ENCODE measurements around the gene ACER3. TPM values are rescaled to one million over a fixed set of nuclear protein-coding genes. Genes with fewer than 3 reads are reported as not detected.

ACER3 gene
- total RNA-seq, 4 donors from 2014 or later: 1.1 to 3.4 (median 2.6) TPM

DNA sequence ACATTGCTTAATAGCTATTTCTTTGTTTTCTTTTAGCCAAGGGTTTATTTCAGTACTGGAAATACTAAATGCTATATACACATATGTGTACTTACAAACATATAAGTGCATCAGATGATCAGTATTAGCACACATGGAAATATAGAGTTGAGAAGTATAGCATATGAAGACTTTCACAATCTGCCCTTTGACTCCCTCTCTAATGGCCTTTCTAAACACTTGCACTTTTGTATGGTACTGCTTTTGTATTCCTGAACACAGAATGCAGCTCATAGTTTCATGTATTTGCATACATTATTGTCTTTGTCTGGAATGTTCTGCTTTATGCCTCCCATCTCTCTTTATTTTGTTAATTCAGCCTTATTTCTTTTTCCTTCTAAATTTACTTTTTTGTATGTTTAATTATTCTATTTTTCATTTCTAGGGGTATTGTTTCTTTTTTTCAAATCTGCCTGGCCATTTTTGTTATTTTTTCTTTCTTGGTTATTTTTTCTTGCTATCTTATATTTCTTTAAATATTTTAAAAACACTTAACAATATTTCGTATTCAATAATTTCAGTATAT, 28.8 kb downstream of the ACER3 start:
- no peak for DNase-seq
- Histone ChIP-seq H3K27ac (no peak overlapping the region), H3K9me3 (no peaks in the 10 kb centered on the region), H3K36me3 (no peaks in the 10 kb centered on the region), H3K4me3 (no peak overlapping the region), H3K27me3 (no peaks in the 10 kb centered on the region), H3K4me1 (peaks cover 0 to 7% of the 10 kb centered on the region in 2 donors)
- no peak for ATAC-seq
- TF ChIP-seq POLR2A (IDR thresholded peaks at IDR 0.05): no peak
- TF ChIP-seq, protein P1, sequence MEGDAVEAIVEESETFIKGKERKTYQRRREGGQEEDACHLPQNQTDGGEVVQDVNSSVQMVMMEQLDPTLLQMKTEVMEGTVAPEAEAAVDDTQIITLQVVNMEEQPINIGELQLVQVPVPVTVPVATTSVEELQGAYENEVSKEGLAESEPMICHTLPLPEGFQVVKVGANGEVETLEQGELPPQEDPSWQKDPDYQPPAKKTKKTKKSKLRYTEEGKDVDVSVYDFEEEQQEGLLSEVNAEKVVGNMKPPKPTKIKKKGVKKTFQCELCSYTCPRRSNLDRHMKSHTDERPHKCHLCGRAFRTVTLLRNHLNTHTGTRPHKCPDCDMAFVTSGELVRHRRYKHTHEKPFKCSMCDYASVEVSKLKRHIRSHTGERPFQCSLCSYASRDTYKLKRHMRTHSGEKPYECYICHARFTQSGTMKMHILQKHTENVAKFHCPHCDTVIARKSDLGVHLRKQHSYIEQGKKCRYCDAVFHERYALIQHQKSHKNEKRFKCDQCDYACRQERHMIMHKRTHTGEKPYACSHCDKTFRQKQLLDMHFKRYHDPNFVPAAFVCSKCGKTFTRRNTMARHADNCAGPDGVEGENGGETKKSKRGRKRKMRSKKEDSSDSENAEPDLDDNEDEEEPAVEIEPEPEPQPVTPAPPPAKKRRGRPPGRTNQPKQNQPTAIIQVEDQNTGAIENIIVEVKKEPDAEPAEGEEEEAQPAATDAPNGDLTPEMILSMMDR (IDR thresholded peaks at IDR 0.05 in 4 of 5, conservative IDR thresholded peaks at IDR 0.05 in 1 of 5): no peak
- in situ Hi-C loops (cut with MboI; ENCODE audit: low sequenced_read_pairs in 4 of 4) (no loop called here), intact Hi-C loops (cut with DNase I; ENCODE audit: low total_unique reads) (no loop called here)

DNA sequence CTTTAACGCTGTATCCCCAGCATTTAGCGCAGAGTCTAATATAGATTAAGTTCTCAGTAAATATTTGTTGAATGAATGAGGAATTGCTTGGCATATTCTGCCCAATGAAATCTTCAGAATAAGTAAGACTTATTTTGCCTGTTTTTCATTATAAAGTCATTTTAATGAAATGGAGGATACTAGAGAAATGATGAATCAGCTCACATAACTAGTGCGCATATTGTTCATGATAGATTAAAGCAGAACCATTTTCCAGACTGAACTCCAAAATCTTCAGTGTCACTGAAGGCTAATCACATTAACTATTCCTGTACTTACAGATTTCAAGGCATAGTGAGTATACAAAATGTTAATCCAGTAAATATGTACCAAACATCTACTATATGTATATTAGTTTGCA, 29.6 kb downstream of the ACER3 start:
- Histone ChIP-seq H3K27ac (no peak overlapping the region), H3K27me3 (no peaks in the 10 kb centered on the region), H3K36me3 (no peaks in the 10 kb centered on the region), H3K9me3 (no peaks in the 10 kb centered on the region), H3K4me3 (no peak overlapping the region), H3K4me1 (no peaks in the 10 kb centered on the region)
- in situ Hi-C loops (cut with MboI; ENCODE audit: low sequenced_read_pairs in 4 of 4): no loop called here
- TF ChIP-seq, protein P1 (IDR thresholded peaks at IDR 0.05 in 4 of 5, conservative IDR thresholded peaks at IDR 0.05 in 1 of 5): no peak
- no peak for TF ChIP-seq POLR2A (IDR thresholded peaks at IDR 0.05)
- no peak for DNase-seq
- intact Hi-C loops (cut with DNase I; ENCODE audit: low total_unique reads): no loop called here
- ATAC-seq: no peak

DNA sequence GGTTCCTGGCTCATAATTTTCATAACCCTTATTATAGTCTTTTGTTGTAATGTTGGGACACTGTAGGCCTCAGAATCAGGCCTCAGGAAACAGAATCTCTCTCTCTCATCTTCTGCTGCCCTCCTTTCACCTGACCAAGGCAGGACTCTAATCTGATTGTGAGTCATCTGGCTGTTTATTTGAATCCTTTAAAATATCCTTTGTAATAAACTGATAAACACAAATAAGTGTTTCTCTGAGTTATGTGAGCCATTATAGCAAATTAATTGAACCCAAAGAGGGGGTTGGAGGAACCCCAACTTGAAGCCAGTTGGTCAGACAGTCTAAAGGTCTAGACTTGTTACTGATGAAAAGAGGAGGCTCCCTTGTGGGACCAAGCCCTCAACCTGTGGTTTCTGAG, 30.6 kb downstream of the ACER3 start:
- DNase-seq: no peak

DNA sequence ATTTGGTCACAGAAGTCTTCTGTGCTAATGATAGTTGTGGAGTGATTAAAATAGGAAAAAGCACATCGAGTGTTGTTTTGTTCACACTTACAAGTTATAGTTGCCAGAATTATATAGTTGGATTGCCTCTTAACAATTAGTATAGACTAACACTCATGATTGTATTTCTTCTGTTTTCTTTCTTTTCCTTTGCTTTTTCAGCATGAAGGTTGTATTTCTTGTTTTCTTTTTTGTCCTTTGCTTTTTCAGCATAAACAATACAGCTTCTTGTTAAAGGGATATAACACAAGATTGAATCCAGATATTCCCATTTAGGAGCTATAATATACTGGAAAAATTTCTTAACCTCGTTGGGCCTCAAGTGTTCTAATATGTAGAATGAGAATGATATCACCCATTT, 31.1 kb downstream of the ACER3 start:
- TF ChIP-seq POLR2A (IDR thresholded peaks at IDR 0.05): no peak
- TF ChIP-seq, protein P1 (IDR thresholded peaks at IDR 0.05 in 4 of 5, conservative IDR thresholded peaks at IDR 0.05 in 1 of 5): no peak
- H3K9me3 ChIP-seq: no peaks in the 10 kb centered on the region
- H3K27ac ChIP-seq: no peak overlapping the region
- intact Hi-C loops (cut with DNase I; ENCODE audit: low total_unique reads): no loop called here
- no peaks in the 10 kb centered on the region for H3K4me1 ChIP-seq
- H3K36me3 ChIP-seq: no peaks in the 10 kb centered on the region
- no peak for DNase-seq
- no peaks in the 10 kb centered on the region for H3K27me3 ChIP-seq
- in situ Hi-C loops (cut with MboI; ENCODE audit: low sequenced_read_pairs in 4 of 4): no loop called here
- no peak overlapping the region for H3K4me3 ChIP-seq
- no peak for ATAC-seq

More for the DNA sequence above, 30.6 kb downstream of the ACER3 start:
- intact Hi-C loops (cut with DNase I; ENCODE audit: low total_unique reads): no loop called here
- Histone ChIP-seq H3K27me3 (no peaks in the 10 kb centered on the region), H3K9me3 (no peaks in the 10 kb centered on the region), H3K4me1 (no peaks in the 10 kb centered on the region), H3K36me3 (no peaks in the 10 kb centered on the region), H3K27ac (no peak overlapping the region), H3K4me3 (no peak overlapping the region)
- in situ Hi-C loops (cut with MboI; ENCODE audit: low sequenced_read_pairs in 4 of 4): no loop called here
- no peak for TF ChIP-seq POLR2A (IDR thresholded peaks at IDR 0.05)
- TF ChIP-seq, protein P1 (IDR thresholded peaks at IDR 0.05 in 4 of 5, conservative IDR thresholded peaks at IDR 0.05 in 1 of 5): no peak
- ATAC-seq: no peak

DNA sequence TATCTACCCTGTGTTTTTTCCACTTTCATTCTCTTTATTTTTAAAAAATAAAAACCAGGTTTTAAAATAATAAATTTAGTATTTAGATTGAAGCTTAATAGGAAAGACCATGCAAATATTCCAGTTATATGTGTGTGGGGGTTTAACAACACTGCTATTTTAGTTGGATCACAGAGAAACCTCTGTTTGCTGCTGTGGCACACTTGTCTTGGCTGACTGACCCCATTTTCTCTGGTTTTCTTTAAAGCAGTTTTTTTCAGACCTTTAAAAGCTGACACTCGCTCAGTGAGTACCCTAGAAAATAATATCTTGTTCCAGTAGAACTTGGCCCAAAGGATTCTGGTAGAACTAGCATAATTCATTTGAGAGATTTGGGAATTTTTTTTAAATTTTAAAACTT, 31.6 kb downstream of the ACER3 start:
- H3K27ac ChIP-seq: no peak overlapping the region
- ATAC-seq: no peak
- no peaks in the 10 kb centered on the region for H3K27me3 ChIP-seq
- no peak overlapping the region for H3K4me3 ChIP-seq
- TF ChIP-seq POLR2A (IDR thresholded peaks at IDR 0.05): no peak
- TF ChIP-seq, protein P1 (IDR thresholded peaks at IDR 0.05 in 4 of 5, conservative IDR thresholded peaks at IDR 0.05 in 1 of 5): no peak
- in situ Hi-C loops (cut with MboI; ENCODE audit: low sequenced_read_pairs in 4 of 4): no loop called here
- no peaks in the 10 kb centered on the region for H3K4me1 ChIP-seq
- intact Hi-C loops (cut with DNase I; ENCODE audit: low total_unique reads): no loop called here
- DNase-seq: no peak
- no peaks in the 10 kb centered on the region for H3K36me3 ChIP-seq
- H3K9me3 ChIP-seq: no peaks in the 10 kb centered on the region
